Astrocyte (in vitro differentiated cells and primary cell): ENCODE measurements around the gene CST9L.

Source experiments
- CTCF ChIP-seq: IDR thresholded peaks from 2 replicates; pipeline ENCODE4 v1.5.1; 2011; ENCODE audit warnings: low read depth, mild to moderate bottlenecking, inconsistent platforms, low read length, moderate library complexity; ENCODE audit not compliant: insufficient read depth
- EZH2 ChIP-seq: IDR thresholded peaks from 2 replicates; pipeline ENCODE4 v1.6.1; 2012; ENCODE audit warnings: mild to moderate bottlenecking, low read length, inconsistent platforms; ENCODE audit not compliant: insufficient read depth

GRCh38 chr20:23588434-23589403 is 20.4 kb upstream of the CST9L start:
- TF ChIP-seq CTCF (no peak), EZH2 (no peak)
